Activated naive CD8-positive, alpha-beta T cell treated with anti-CD3 and anti-CD28 coated beads, Interleukin-2, amount 10 ng/mL, durations not matched to agents 7 days and 5 days (primary cell): Measurements from ENCODE around the gene PRPF39. TPM values are rescaled to one million over a fixed set of nuclear protein-coding genes. Genes with fewer than 3 reads are reported as not detected.

Experiments used
- total RNA-seq, 2 experiments: library from RNA; stranded (reverse); gene quantifications; one replicate each; pipeline ENCODE4 v1.2.3, GENCODE V29; 2021

Gene PRPF39
- total RNA-seq, 2 experiments from 2014 or later = 54.8 to 56.8 TPM

Other genes starting within 250 kb of the PRPF39 start
- 10 to 100 TPM; 19.6 to 22.4 TPM for gene KLHL28, start 122.2 kb upstream of the PRPF39 start, total RNA-seq
- gene TOGARAM1, start 121.9 kb upstream of the PRPF39 start, total RNA-seq = 10 to 100 TPM; 11.4 to 11.9 TPM
- 10 to 100 TPM; 65.7 to 67.1 TPM for gene FKBP3, start 50.4 kb downstream of the PRPF39 start, total RNA-seq
- 10 to 100 TPM; 15.0 to 17.7 TPM for gene FANCM, start 51.8 kb downstream of the PRPF39 start, total RNA-seq
- gene MIS18BP1, start 169.1 kb downstream of the PRPF39 start, total RNA-seq = 10 to 100 TPM; 52.0 to 57.2 TPM